ENCODE measurements around the gene NUCKS1.

DNA sequence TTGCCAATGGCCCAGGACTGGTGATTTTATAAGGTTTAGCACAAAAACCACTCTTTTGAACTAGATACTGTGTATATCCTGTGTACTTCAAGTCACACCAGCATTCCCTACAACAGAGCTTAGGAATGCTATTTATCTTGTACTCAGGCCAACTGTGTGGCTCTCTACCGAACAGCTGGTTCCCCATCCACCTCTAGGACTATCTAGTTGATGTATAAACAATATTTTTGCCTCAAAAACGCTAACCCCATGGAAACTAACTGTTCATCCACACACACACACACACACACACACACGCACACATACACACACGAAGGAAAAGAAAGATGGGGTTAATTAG, 41.0 kb downstream of the NUCKS1 start:
- TF ChIP-seq CTCF (IDR thresholded peaks at IDR 0.05) (no peak), RFX5 (IDR thresholded peaks at IDR 0.05; ENCODE audit: low read length) (no peak), RXRA (IDR thresholded peaks at IDR 0.05; ENCODE audit: borderline replicate concordance, low read depth) (no peak), SIN3A (IDR thresholded peaks at IDR 0.05; ENCODE audit: borderline replicate concordance, low read depth, low read length) (no peak), RCOR1 (IDR thresholded peaks at IDR 0.05; ENCODE audit: low read length) (no peak)
